Epidermal melanocyte (primary cell): ENCODE data around the gene RASGRP1.

Source experiments
- DNase-seq: peaks from one replicate; pipeline ENCODE4 v3.0.0; 2011; ENCODE audit warnings: low spot score; ENCODE audit not compliant: insufficient read length

RASGRP1 gene

GRCh38 chr15:38461066-38461833, 103.4 kb downstream of the RASGRP1 start:
- DNase-seq: no peak

- no peak for DNase-seq
Measured at GRCh38 chr15:38460543-38460942, 104.1 kb downstream of the RASGRP1 start.

- DNase-seq: no peak
Measured at GRCh38 chr15:38459480-38459879, 105.1 kb downstream of the RASGRP1 start.

- DNase-seq: no peak
Measured at GRCh38 chr15:38458646-38459045, 106.0 kb downstream of the RASGRP1 start.

GRCh38 chr15:38455092-38455491, 109.5 kb downstream of the RASGRP1 start:
- no peak for DNase-seq

- no peak for DNase-seq
Measured at GRCh38 chr15:38454696-38455090, 109.9 kb downstream of the RASGRP1 start.

- peak; percentile 85 for DNase-seq
Measured at GRCh38 chr15:38453971-38454695, 110.5 kb downstream of the RASGRP1 start, which contains the start of gene FAM98B. TSS of gene FAM98B (plus strand) at chr15:38454127. CDS start at chr15:38454162, 35 bp downstream.

GRCh38 chr15:38441130-38441519, 123.5 kb downstream of the RASGRP1 start:
- DNase-seq: no peak

GRCh38 chr15:38440353-38441129, 124.1 kb downstream of the RASGRP1 start:
- no peak for DNase-seq
